ENCODE measurements around the gene POP7. TPM values are rescaled to one million over a fixed set of nuclear protein-coding genes. Genes with fewer than 3 reads are reported as not detected.

POP7 gene
- total RNA-seq, 4 donors from 2014 or later, result 10.7 to 58.7 (median 34.1) TPM

DNA sequence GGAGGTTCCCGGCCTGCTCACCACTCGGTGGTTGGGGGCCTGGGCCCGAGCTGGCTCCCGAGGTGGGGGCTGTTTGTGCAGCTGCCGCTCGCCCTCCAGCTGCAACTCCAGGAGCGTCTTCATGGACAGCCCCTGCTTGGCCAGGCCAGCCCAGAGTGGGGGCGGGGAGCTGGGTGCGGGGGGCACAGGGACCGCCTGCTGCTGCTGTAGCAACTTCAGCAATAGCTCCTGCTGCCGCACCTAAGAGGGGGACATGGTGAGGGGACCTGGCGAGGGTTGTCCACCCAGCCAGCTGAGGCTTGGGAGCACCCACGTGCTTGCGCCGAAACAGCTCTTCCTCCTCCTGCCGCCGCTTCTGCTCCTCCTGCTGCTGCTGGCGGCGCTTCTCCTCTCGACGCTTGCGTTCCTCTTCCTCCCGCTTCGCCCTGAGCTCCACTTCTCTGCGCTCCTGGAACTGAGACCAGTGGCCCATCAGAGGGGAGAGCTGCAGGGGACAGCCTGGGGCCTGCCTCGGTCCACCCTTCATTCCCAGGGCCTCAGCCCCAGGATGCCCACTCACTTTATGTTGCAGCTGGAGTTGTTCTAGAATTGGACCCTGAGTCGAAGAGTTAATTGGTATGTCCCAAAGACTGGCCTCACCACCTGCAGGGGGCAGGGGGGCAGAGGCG is 22.8 kb upstream of the POP7 start:
- in situ Hi-C loops (cut with MboI; ENCODE audit: low pct_ligation_motif_present in 1 of 4, low pct_unique_long_range_greater_than_20kb in 1 of 4, low sequenced_read_pairs in 3 of 4), result loop anchor here in 3 of 4 donors (25.0 kb wide), 2 partner anchors 96 to 221 kb away; partner anchors contain the start of genes SPACDR (in 2 of the 3), FBXO24 (in 1 of the 3) and LRCH4 (in 1 of the 3)
- no peaks in the 10 kb centered on the region for H3K27me3 ChIP-seq
- WGBS, 2 donors (ENCODE audit: low coverage in 1 of 2), result 88% methylated on average over 28 of the region's 28 CpGs; no CpG with 5 or more reads in 1 of the 2 donors
- DNase-seq, result no peak
- intact Hi-C loops (cut with DNase I; ENCODE audit: low total_unique reads), result no loop called here
- peaks cover 0 to 69% (median 25%) of the 10 kb centered on the region in 4 donors for H3K36me3 ChIP-seq
- H3K4me1 ChIP-seq, result peaks cover 0 to 7% (median 0%) of the 10 kb centered on the region in 4 donors
- H3K9me3 ChIP-seq, result no peaks in the 10 kb centered on the region
- TF ChIP-seq EP300 (IDR thresholded peaks at IDR 0.05; ENCODE audit: low read depth) (no peak), POLR2AphosphoS5 (IDR thresholded peaks at IDR 0.05) (no peak), POLR2A (IDR thresholded peaks at IDR 0.05) (no peak), CTCF (IDR thresholded peaks at IDR 0.05) (no peak)
- no peak overlapping the region for H3K4me3 ChIP-seq
- H3K27ac ChIP-seq, result no peak overlapping the region

GRCh38 chr7:100683659-100684533 is 22.0 kb upstream of the POP7 start:
- TF ChIP-seq POLR2AphosphoS5 (IDR thresholded peaks at IDR 0.05) (no peak), CTCF (IDR thresholded peaks at IDR 0.05) (no peak), EP300 (IDR thresholded peaks at IDR 0.05; ENCODE audit: low read depth) (no peak), POLR2A (IDR thresholded peaks at IDR 0.05) (no peak)
- DNase-seq, result no peak

GRCh38 chr7:100684534-100685042 is 21.3 kb upstream of the POP7 start:
- in situ Hi-C loops (cut with MboI; ENCODE audit: low pct_ligation_motif_present in 1 of 4, low pct_unique_long_range_greater_than_20kb in 1 of 4, low sequenced_read_pairs in 3 of 4) (loop anchor here in 3 of 4 donors (25.0 kb wide), 2 partner anchors 97 to 222 kb away; partner anchors contain the start of genes SPACDR (in 2 of the 3), FBXO24 (in 1 of the 3) and LRCH4 (in 1 of the 3)), intact Hi-C loops (cut with DNase I; ENCODE audit: low total_unique reads) (no loop called here)
- Histone ChIP-seq H3K27ac (no peak overlapping the region), H3K4me1 (peaks cover 0 to 2% (median 0%) of the 10 kb centered on the region in 4 donors), H3K36me3 (peaks cover 0 to 60% (median 20%) of the 10 kb centered on the region in 4 donors), H3K9me3 (no peaks in the 10 kb centered on the region), H3K27me3 (no peaks in the 10 kb centered on the region), H3K4me3 (no peak overlapping the region)
- DNase-seq, result no peak
- TF ChIP-seq EP300 (IDR thresholded peaks at IDR 0.05; ENCODE audit: low read depth) (no peak), CTCF (IDR thresholded peaks at IDR 0.05) (no peak), POLR2A (IDR thresholded peaks at IDR 0.05) (no peak), POLR2AphosphoS5 (IDR thresholded peaks at IDR 0.05) (no peak)
- 92% methylated on average over 14 of the region's 16 CpGs; no CpG with 5 or more reads in 1 of the 2 donors for WGBS, 2 donors (ENCODE audit: low coverage in 1 of 2)

More at GRCh38 chr7:100683659-100684533, 22.0 kb upstream of the POP7 start:
- Histone ChIP-seq H3K27me3 (no peaks in the 10 kb centered on the region), H3K4me1 (peaks cover 0 to 7% (median 0%) of the 10 kb centered on the region in 4 donors), H3K9me3 (no peaks in the 10 kb centered on the region), H3K27ac (no peak overlapping the region), H3K4me3 (no peak overlapping the region), H3K36me3 (peaks cover 0 to 62% (median 20%) of the 10 kb centered on the region in 4 donors)
- WGBS, 2 donors (ENCODE audit: low coverage in 1 of 2), result 95% methylated on average over 27 of the region's 37 CpGs; no CpG with 5 or more reads in 1 of the 2 donors
- intact Hi-C loops (cut with DNase I; ENCODE audit: low total_unique reads), result no loop called here
- in situ Hi-C loops (cut with MboI; ENCODE audit: low pct_ligation_motif_present in 1 of 4, low pct_unique_long_range_greater_than_20kb in 1 of 4, low sequenced_read_pairs in 3 of 4), result loop anchor here in 3 of 4 donors (25.0 kb wide), 2 partner anchors 97 to 222 kb away; partner anchors contain the start of genes SPACDR (in 2 of the 3), FBXO24 (in 1 of the 3) and LRCH4 (in 1 of the 3)
